GM20000 (cell line): Measurements from ENCODE around the gene ASTN1.
A peak's percentile ranks its signal among the peaks of the same experiment; 100 is the strongest.

Experiments
- DNase-seq: peaks from one replicate; pipeline ENCODE4 v3.0.0; 2012; ENCODE audit warnings: low spot score
- TF ChIP-seq, protein P1 (sequence below): IDR thresholded peaks from 2 replicates; pipeline ENCODE4 v1.5.1; 2012; ENCODE audit warnings: mild to moderate bottlenecking, control low read depth; ENCODE audit errors: extremely low read depth, missing control alignments

Gene ASTN1

DNA sequence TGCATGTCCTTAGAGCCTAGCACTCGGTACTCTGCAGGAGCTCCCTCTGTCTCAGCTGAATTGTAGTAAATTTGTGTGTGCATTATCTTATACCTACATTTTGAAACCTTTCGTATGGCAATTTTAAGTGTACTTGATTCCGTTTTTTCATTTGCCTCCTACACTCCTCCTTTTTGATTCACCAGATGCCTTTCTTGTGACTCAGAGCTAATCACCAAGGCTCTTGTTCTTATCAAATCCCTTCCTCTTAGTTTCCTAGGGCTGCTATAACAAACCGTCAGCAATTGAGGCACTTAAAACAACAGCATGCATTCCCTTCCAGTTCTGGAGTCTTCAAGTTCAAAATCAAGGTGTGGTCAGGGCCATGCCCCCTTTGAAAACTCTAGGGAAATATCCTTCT is 261.0 kb downstream of the ASTN1 start:
- TF ChIP-seq, protein P1, sequence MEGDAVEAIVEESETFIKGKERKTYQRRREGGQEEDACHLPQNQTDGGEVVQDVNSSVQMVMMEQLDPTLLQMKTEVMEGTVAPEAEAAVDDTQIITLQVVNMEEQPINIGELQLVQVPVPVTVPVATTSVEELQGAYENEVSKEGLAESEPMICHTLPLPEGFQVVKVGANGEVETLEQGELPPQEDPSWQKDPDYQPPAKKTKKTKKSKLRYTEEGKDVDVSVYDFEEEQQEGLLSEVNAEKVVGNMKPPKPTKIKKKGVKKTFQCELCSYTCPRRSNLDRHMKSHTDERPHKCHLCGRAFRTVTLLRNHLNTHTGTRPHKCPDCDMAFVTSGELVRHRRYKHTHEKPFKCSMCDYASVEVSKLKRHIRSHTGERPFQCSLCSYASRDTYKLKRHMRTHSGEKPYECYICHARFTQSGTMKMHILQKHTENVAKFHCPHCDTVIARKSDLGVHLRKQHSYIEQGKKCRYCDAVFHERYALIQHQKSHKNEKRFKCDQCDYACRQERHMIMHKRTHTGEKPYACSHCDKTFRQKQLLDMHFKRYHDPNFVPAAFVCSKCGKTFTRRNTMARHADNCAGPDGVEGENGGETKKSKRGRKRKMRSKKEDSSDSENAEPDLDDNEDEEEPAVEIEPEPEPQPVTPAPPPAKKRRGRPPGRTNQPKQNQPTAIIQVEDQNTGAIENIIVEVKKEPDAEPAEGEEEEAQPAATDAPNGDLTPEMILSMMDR, result no peak

GRCh38 chr1:176899321-176899720 is 265.2 kb downstream of the ASTN1 start:
- DNase-seq, result no peak
- TF ChIP-seq, protein P1, result no peak

More for the DNA sequence above, 261.0 kb downstream of the ASTN1 start:
- no peak for DNase-seq

- peak; percentile 49 for DNase-seq
Measured at GRCh38 chr1:176897350-176898236, 266.9 kb downstream of the ASTN1 start.

GRCh38 chr1:176896216-176896615 is 268.3 kb downstream of the ASTN1 start:
- TF ChIP-seq, protein P1, result no peak

More at GRCh38 chr1:176897350-176898236, 266.9 kb downstream of the ASTN1 start:
- TF ChIP-seq, protein P1, result peak; percentile 65

GRCh38 chr1:176894450-176894849 is 270.1 kb downstream of the ASTN1 start:
- TF ChIP-seq, protein P1, result no peak
- no peak for DNase-seq

More at GRCh38 chr1:176896216-176896615, 268.3 kb downstream of the ASTN1 start:
- DNase-seq, result no peak

DNA sequence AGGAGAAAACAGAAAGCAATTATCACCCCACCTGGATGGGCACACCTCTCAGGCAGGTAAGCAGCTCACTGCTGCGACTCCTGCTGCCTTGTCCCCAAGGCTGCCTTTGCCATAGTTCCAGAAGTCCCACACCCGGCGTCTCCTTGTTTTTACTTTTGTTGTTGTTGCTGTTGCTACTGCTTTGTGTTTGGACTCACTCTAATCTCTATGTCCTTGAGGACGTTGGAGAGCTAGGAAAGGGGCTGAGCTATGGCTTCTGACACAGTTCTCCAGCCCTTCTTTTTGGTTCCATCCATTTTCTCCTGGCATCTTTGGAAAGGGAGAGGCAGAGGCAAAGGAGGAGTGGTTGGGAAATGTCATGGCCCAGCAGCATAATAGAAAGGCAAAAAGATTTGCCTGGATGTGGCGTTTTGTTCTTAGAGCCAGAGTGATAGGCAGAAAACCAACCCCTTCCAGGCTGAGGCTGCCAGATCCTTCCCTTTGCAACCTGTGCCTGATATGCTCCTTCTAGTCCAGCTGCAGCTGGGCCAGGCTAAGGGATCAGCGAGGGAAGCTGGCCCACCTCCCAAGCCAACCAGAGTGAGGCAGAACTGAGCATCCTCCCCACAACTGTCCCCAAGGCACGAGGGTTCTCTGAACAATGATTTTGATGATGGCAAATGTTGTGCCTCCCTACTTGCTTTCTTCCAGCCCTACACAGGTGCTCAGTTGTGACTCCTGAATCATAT is 270.7 kb downstream of the ASTN1 start:
- DNase-seq, result no peak
- TF ChIP-seq, protein P1, result no peak
